CD4-positive, alpha-beta memory T cell (primary cell): ENCODE measurements around the gene LIMS2. TPM values are rescaled to one million over a fixed set of nuclear protein-coding genes. Genes with fewer than 3 reads are reported as not detected.

Experiments used
- CTCF ChIA-PET: fragments of 350-600 bp; sonication (Branson Sonifier 250); formaldehyde crosslinking; loops from one replicate; lab custom pipeline; 2021; ENCODE audit warnings: inconsistent platforms; ENCODE audit not compliant: partially characterized antibody; lab: Charles Lee
- POLR2A ChIA-PET: fragments of 350-600 bp; sonication (Branson Sonifier 250); formaldehyde crosslinking; loops from one replicate; lab custom pipeline; 2021; ENCODE audit not compliant: partially characterized antibody; lab: Charles Lee
- DNase-seq, 5 donors: peaks; one replicate each; pipeline versions ENCODE4 v3.0.0 to v3.0.0-alpha.2; 2020 to 2022; ENCODE audit warnings: mixed read lengths in 1 of 5
- H3K27ac ChIP-seq: one replicate; pipeline ENCODE4 v1.7.0; 2013; ENCODE audit warnings: low read depth, low read length
- H3K27me3 ChIP-seq: 2 replicates; pipeline ENCODE4 v1.7.0; 2013; ENCODE audit warnings: mild to moderate bottlenecking, low read length, moderate library complexity; ENCODE audit not compliant: insufficient read depth
- H3K36me3 ChIP-seq: 2 replicates; pipeline ENCODE4 v1.7.0; 2013; ENCODE audit warnings: mild to moderate bottlenecking, low read length, moderate library complexity; ENCODE audit not compliant: insufficient read depth
- H3K4me1 ChIP-seq: 2 replicates; pipeline ENCODE4 v1.7.0; 2013; ENCODE audit warnings: mild to moderate bottlenecking, low read length, moderate library complexity; ENCODE audit not compliant: insufficient read depth
- H3K4me3 ChIP-seq, 2 donors: one replicate each; pipeline ENCODE4 v1.7.0; 2013; ENCODE audit warnings: low read length in 2 of 2, mild to moderate bottlenecking in 1 of 2
- H3K9me3 ChIP-seq, 2 donors: one replicate each; pipeline ENCODE4 v1.7.0; 2013; ENCODE audit warnings: low read length in 2 of 2, control low read depth in 1 of 2; ENCODE audit not compliant: control insufficient read depth in 1 of 2
- H3K27ac Mint-ChIP-seq, 7 donors: one replicate each; pipeline ENCODE4 v1.8.0; 2020 to 2021; ENCODE audit warnings: mixed read lengths in 7 of 7, mild to moderate bottlenecking in 6 of 7, inconsistent platforms in 3 of 7, moderate library complexity in 3 of 7
- H3K27me3 Mint-ChIP-seq, 2 donors: one replicate each; pipeline ENCODE4 v1.8.0; 2020 to 2021; ENCODE audit warnings: mixed read lengths in 2 of 2
- H3K36me3 Mint-ChIP-seq, 2 donors: one replicate each; pipeline ENCODE4 v1.8.0; 2020 to 2021; ENCODE audit warnings: mixed read lengths in 2 of 2, inconsistent platforms in 1 of 2, mild to moderate bottlenecking in 1 of 2
- H3K4me1 Mint-ChIP-seq, 4 donors: one replicate each; pipeline ENCODE4 v1.8.0; 2020 to 2021; ENCODE audit warnings: mixed read lengths in 4 of 4, mild to moderate bottlenecking in 1 of 4
- H3K4me3 Mint-ChIP-seq, 8 donors: one replicate each; pipeline ENCODE4 v1.8.0; 2020 to 2021; ENCODE audit warnings: mixed read lengths in 8 of 8, mild to moderate bottlenecking in 7 of 8, moderate library complexity in 6 of 8, inconsistent platforms in 3 of 8
- H3K9me3 Mint-ChIP-seq, 8 donors: one replicate each; pipeline ENCODE4 v1.8.0; 2020 to 2021; ENCODE audit warnings: mixed read lengths in 8 of 8, mild to moderate bottlenecking in 5 of 8, inconsistent platforms in 3 of 8, moderate library complexity in 1 of 8
- intact Hi-C: fragments of 100-400 bp; cut with micrococcal nuclease; formaldehyde crosslinking; loops from one replicate; pipeline ENCODE4 v1.15.1; 2023
- polyA plus RNA-seq, 2 donors: library from polyadenylated mRNA; unstranded; fragments of 300-500 nt; fragmentation: Illumina TruSeq; gene quantifications; one replicate each; pipeline ENCODE4 v1.2.3, GENCODE V29; 2021
- total RNA-seq, 2 experiments: library from RNA; stranded (reverse); gene quantifications; one replicate each; pipeline ENCODE4 v1.2.3, GENCODE V29; 2021

Gene LIMS2
- total and polyA plus RNA-seq, 4 experiments from 2014 or later: 6.0 to 15.9 (median 9.0) TPM

- intact Hi-C loops: no loop called here
- H3K36me3 Mint-ChIP-seq: no peaks in the 10 kb centered on the region
- peaks cover 12 to 15% of the 10 kb centered on the region in 2 donors for H3K27me3 Mint-ChIP-seq
- Histone ChIP-seq H3K4me1 (no peaks in the 10 kb centered on the region), H3K4me3 (no peak overlapping the region), H3K27me3 (no peaks in the 10 kb centered on the region), H3K9me3 (no peaks in the 10 kb centered on the region), H3K36me3 (no peaks in the 10 kb centered on the region), H3K27ac (no peak overlapping the region)
- CTCF ChIA-PET: no interaction called here
- peaks cover 0 to 2% (median 0%) of the 10 kb centered on the region in 8 donors for H3K9me3 Mint-ChIP-seq
- no peak overlapping the region for H3K27ac Mint-ChIP-seq
- DNase-seq: no peak
- H3K4me3 Mint-ChIP-seq: no peak overlapping the region
- H3K4me1 Mint-ChIP-seq: no peaks in the 10 kb centered on the region
- POLR2A ChIA-PET: no interaction called here
Measured at GRCh38 chr2:127620866-127621265, 54.5 kb downstream of the LIMS2 start.

GRCh38 chr2:127619877-127620705, 55.2 kb downstream of the LIMS2 start:
- H3K4me1 Mint-ChIP-seq: no peaks in the 10 kb centered on the region
- Histone ChIP-seq H3K27ac (no peak overlapping the region), H3K4me1 (no peaks in the 10 kb centered on the region), H3K36me3 (no peaks in the 10 kb centered on the region), H3K27me3 (no peaks in the 10 kb centered on the region), H3K9me3 (no peaks in the 10 kb centered on the region), H3K4me3 (no peak overlapping the region)
- DNase-seq: no peak
- no peak overlapping the region for H3K27ac Mint-ChIP-seq
- ChIA-PET POLR2A (no interaction called here), CTCF (no interaction called here)
- no peaks in the 10 kb centered on the region for H3K36me3 Mint-ChIP-seq
- intact Hi-C loops: no loop called here
- peaks cover 0 to 2% (median 0%) of the 10 kb centered on the region in 8 donors for H3K9me3 Mint-ChIP-seq
- H3K4me3 Mint-ChIP-seq: no peak overlapping the region
- peaks cover 13 to 15% of the 10 kb centered on the region in 2 donors for H3K27me3 Mint-ChIP-seq

GRCh38 chr2:127619203-127619590, 56.1 kb downstream of the LIMS2 start:
- ChIA-PET POLR2A (no interaction called here), CTCF (no interaction called here)
- no peak overlapping the region for H3K27ac Mint-ChIP-seq
- H3K9me3 Mint-ChIP-seq: peaks cover 0 to 3% (median 0%) of the 10 kb centered on the region in 8 donors
- no peaks in the 10 kb centered on the region for H3K36me3 ChIP-seq
- H3K36me3 Mint-ChIP-seq: no peaks in the 10 kb centered on the region
- no peaks in the 10 kb centered on the region for H3K4me1 ChIP-seq
- H3K4me1 Mint-ChIP-seq: no peaks in the 10 kb centered on the region
- H3K27ac ChIP-seq: no peak overlapping the region
- H3K4me3 Mint-ChIP-seq: no peak overlapping the region
- H3K4me3 ChIP-seq: no peak overlapping the region
- intact Hi-C loops: no loop called here
- H3K27me3 ChIP-seq: no peaks in the 10 kb centered on the region
- peaks cover 15% of the 10 kb centered on the region in 2 donors for H3K27me3 Mint-ChIP-seq
- H3K9me3 ChIP-seq: no peaks in the 10 kb centered on the region
- DNase-seq: no peak

GRCh38 chr2:127618551-127619202, 56.7 kb downstream of the LIMS2 start:
- H3K36me3 ChIP-seq: no peaks in the 10 kb centered on the region
- H3K27me3 Mint-ChIP-seq: peaks cover 15 to 16% of the 10 kb centered on the region in 2 donors
- no peak overlapping the region for H3K27ac ChIP-seq
- H3K4me3 ChIP-seq: no peak overlapping the region
- H3K36me3 Mint-ChIP-seq: no peaks in the 10 kb centered on the region
- DNase-seq: no peak
- H3K27me3 ChIP-seq: no peaks in the 10 kb centered on the region
- H3K9me3 ChIP-seq: no peaks in the 10 kb centered on the region
- peak overlapping the region in 1 of 7 donors; percentile 38 for H3K27ac Mint-ChIP-seq
- POLR2A ChIA-PET: no interaction called here
- no peaks in the 10 kb centered on the region for H3K4me1 Mint-ChIP-seq
- no peaks in the 10 kb centered on the region for H3K4me1 ChIP-seq
- CTCF ChIA-PET: no interaction called here
- intact Hi-C loops: no loop called here
- H3K9me3 Mint-ChIP-seq: peaks cover 0 to 8% (median 5%) of the 10 kb centered on the region in 8 donors
- no peak overlapping the region for H3K4me3 Mint-ChIP-seq

- Mint-ChIP-seq H3K27me3 (peaks cover 11 to 12% of the 10 kb centered on the region in 2 donors), H3K4me1 (no peaks in the 10 kb centered on the region), H3K36me3 (peaks cover 0 to 6% of the 10 kb centered on the region in 2 donors), H3K4me3 (no peak overlapping the region), H3K27ac (peak overlapping the region in 1 of 7 donors; percentile 84), H3K9me3 (peaks cover 6 to 21% (median 15%) of the 10 kb centered on the region in 8 donors)
- H3K36me3 ChIP-seq: no peaks in the 10 kb centered on the region
- H3K27ac ChIP-seq: no peak overlapping the region
- ChIA-PET CTCF (no interaction called here), POLR2A (no interaction called here)
- H3K27me3 ChIP-seq: no peaks in the 10 kb centered on the region
- intact Hi-C loops: no loop called here
- no peaks in the 10 kb centered on the region for H3K9me3 ChIP-seq
- H3K4me3 ChIP-seq: no peak overlapping the region
- no peak for DNase-seq
- no peaks in the 10 kb centered on the region for H3K4me1 ChIP-seq
Measured at GRCh38 chr2:127615511-127616166, 59.7 kb downstream of the LIMS2 start.

- Mint-ChIP-seq H3K36me3 (peaks cover 0 to 6% of the 10 kb centered on the region in 2 donors), H3K27ac (no peak overlapping the region), H3K4me1 (no peaks in the 10 kb centered on the region), H3K4me3 (no peak overlapping the region), H3K9me3 (peaks cover 6 to 22% (median 16%) of the 10 kb centered on the region in 8 donors), H3K27me3 (peaks cover 12 to 14% of the 10 kb centered on the region in 2 donors)
- no peak overlapping the region for H3K27ac ChIP-seq
- H3K4me3 ChIP-seq: no peak overlapping the region
- no peaks in the 10 kb centered on the region for H3K27me3 ChIP-seq
- ChIA-PET POLR2A (no interaction called here), CTCF (no interaction called here)
- no peaks in the 10 kb centered on the region for H3K4me1 ChIP-seq
- no peaks in the 10 kb centered on the region for H3K36me3 ChIP-seq
- no peak for DNase-seq
- no peaks in the 10 kb centered on the region for H3K9me3 ChIP-seq
- intact Hi-C loops: no loop called here
Measured at GRCh38 chr2:127614731-127615130, 60.6 kb downstream of the LIMS2 start.

GRCh38 chr2:127614246-127614645, 61.1 kb downstream of the LIMS2 start:
- no peak for DNase-seq
- Histone ChIP-seq H3K36me3 (no peaks in the 10 kb centered on the region), H3K27ac (no peak overlapping the region), H3K4me1 (no peaks in the 10 kb centered on the region), H3K27me3 (no peaks in the 10 kb centered on the region), H3K4me3 (no peak overlapping the region), H3K9me3 (no peaks in the 10 kb centered on the region)
- intact Hi-C loops: no loop called here
- H3K27ac Mint-ChIP-seq: no peak overlapping the region
- peaks cover 0 to 6% of the 10 kb centered on the region in 2 donors for H3K36me3 Mint-ChIP-seq
- H3K4me3 Mint-ChIP-seq: no peak overlapping the region
- ChIA-PET POLR2A (no interaction called here), CTCF (no interaction called here)
- H3K9me3 Mint-ChIP-seq: peaks cover 6 to 22% (median 16%) of the 10 kb centered on the region in 8 donors
- peaks cover 11 to 13% of the 10 kb centered on the region in 2 donors for H3K27me3 Mint-ChIP-seq
- no peaks in the 10 kb centered on the region for H3K4me1 Mint-ChIP-seq
